Adipocyte (in vitro differentiated cells): ENCODE results near the gene FGGY.

Source experiments
- DNase-seq: peaks from one replicate; pipeline ENCODE4 v3.0.0-alpha.2; 2015; ENCODE audit warnings: low read depth
- H3K27me3 ChIP-seq: replicated peaks from 2 replicates; pipeline ENCODE4 v1.7.0; 2013; ENCODE audit warnings: mild to moderate bottlenecking, low read length, moderate library complexity; ENCODE audit not compliant: control insufficient read depth, insufficient read depth
- H3K36me3 ChIP-seq: 2 replicates; pipeline ENCODE4 v1.7.0; 2013; ENCODE audit warnings: low read length, mild to moderate bottlenecking, moderate library complexity; ENCODE audit not compliant: control insufficient read depth, insufficient read depth, severe bottlenecking
- H3K4me1 ChIP-seq: 2 replicates; pipeline ENCODE4 v1.7.0; 2013; ENCODE audit warnings: mild to moderate bottlenecking, low read length, moderate library complexity; ENCODE audit not compliant: control insufficient read depth, insufficient read depth
- H3K4me3 ChIP-seq: 2 replicates; pipeline ENCODE4 v1.7.0; 2013; ENCODE audit warnings: mild to moderate bottlenecking, low read length, moderate library complexity
- H3K9ac ChIP-seq: 2 replicates; pipeline ENCODE4 v1.7.0; 2013; ENCODE audit warnings: mild to moderate bottlenecking, low read length, moderate library complexity
- H3K9me3 ChIP-seq: 2 replicates; pipeline ENCODE4 v1.7.0; 2013; ENCODE audit warnings: mild to moderate bottlenecking, low read length, moderate library complexity; ENCODE audit not compliant: control insufficient read depth

FGGY gene

DNA sequence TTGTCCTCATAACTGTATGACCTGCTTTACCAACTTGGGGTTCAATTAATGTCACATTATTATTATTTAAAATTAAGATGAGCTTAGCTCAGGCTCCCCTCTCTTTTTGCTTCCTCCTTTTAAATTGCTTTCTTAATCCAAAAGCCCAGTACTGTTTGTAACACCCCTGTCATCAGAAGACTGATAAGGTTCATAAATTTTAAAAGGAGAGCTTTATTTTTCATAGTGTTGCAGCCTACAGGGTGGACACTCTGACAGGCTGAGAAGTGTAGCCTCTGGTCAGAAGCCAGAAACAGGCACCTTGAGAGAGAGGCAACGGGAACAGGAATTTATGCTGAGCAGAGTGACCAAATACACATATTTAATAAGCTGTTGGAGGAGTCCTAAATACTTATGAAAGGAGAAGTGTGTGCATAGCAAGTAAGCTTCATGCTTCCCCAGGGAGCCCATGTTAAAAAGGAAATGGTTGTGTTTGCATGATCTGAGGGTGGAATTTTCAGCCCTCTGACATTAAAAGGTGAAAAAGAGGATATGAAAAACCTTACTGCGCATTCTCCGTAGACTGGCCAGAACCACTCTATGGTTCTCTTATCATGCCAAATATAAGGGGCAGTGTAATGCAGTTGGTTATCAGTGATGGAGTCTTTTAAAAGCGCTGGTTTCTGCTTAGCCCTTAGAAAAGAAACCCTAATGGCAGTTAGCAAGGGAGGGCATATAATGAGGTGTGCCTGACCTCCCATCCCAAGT is 30.5 kb upstream of the FGGY start:
- Histone ChIP-seq H3K4me3 (no peak overlapping the region), H3K9me3 (no peaks in the 10 kb centered on the region), H3K27me3 (no peaks in the 10 kb centered on the region), H3K36me3 (no peaks in the 10 kb centered on the region), H3K4me1 (peaks cover 16% of the 10 kb centered on the region), H3K9ac (no peak overlapping the region)
- DNase-seq = no peak

DNA sequence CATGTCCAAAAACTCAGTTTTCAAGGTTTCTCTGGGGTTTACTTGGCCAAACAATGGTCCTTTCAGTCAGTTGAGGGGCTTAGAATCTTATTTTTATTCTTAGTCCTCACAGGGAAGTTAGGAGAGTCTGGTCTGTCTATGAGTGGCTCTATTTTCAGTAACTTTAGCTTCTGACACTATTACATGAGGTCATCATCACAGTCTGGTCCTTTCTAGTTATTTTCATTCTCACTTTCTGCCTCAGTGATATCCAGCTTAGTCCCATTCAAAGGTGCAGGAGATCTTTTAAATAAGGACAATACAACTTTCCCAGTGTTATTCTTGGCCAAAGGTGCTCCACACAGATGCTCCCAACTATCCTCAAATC is 30.0 kb upstream of the FGGY start:
- no peaks in the 10 kb centered on the region for H3K9me3 ChIP-seq
- H3K4me3 ChIP-seq = no peak overlapping the region
- no peaks in the 10 kb centered on the region for H3K27me3 ChIP-seq
- no peaks in the 10 kb centered on the region for H3K36me3 ChIP-seq
- H3K4me1 ChIP-seq = peaks cover 14% of the 10 kb centered on the region
- DNase-seq = no peak
- no peak overlapping the region for H3K9ac ChIP-seq

DNA sequence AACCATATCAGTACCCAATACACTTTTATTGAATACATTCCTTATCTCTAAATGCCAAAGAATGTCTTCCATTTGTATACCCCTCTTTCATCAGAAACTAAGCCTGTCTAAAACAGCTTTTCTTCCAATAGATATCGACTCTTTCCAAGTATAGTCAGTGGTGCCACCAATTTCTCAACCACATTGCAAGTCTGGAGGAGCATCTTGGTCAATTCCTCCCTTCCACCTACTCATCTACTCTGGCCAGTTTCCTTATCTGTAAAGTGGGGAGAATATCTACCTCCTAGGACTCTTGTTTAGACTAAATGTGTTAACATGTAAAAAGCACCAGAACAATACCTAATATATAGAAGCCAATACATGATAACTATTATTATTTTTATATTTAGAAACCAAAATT is 28.5 kb upstream of the FGGY start:
- DNase-seq = no peak
- Histone ChIP-seq H3K36me3 (no peaks in the 10 kb centered on the region), H3K4me3 (no peak overlapping the region), H3K9ac (no peak overlapping the region), H3K4me1 (peaks cover 24% of the 10 kb centered on the region), H3K9me3 (no peaks in the 10 kb centered on the region), H3K27me3 (no peaks in the 10 kb centered on the region)

DNA sequence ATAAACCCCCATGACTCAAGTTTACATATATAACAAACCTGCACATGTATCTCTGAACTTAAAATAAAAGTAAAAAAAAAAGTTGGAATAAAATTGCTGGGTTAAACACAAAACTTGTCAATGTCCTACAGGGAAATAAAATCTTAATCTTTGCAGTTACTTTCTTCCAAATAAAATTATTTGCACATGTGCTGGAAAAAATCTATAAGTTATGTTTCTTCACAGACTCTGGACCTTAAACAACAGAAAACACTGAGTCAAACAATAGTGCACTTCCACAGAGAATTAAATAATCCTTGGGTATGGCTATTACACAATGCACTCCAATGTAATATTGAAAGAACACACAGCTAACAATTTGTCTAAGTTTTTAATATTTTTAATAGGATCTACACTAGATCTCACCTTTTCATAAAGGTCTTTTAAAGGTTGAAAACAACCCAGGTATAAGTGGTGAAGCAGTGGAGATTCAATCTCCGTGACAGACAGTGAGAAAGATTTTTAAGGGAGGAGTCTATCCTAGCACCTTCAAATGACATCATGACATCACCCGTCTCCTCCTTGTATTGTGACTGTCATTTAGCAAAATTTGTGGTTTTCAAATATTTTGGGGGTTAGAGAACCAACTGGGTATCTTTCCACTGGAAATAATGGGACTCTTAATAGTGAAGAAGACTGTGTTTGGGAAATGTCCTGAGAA is 25.2 kb upstream of the FGGY start:
- no peaks in the 10 kb centered on the region for H3K36me3 ChIP-seq
- H3K9ac ChIP-seq = peak overlapping the region; percentile 62
- peaks cover 20% of the 10 kb centered on the region for H3K4me1 ChIP-seq
- no peaks in the 10 kb centered on the region for H3K9me3 ChIP-seq
- H3K27me3 ChIP-seq = no peaks in the 10 kb centered on the region
- no peak overlapping the region for H3K4me3 ChIP-seq
- DNase-seq = peak; percentile 18

DNA sequence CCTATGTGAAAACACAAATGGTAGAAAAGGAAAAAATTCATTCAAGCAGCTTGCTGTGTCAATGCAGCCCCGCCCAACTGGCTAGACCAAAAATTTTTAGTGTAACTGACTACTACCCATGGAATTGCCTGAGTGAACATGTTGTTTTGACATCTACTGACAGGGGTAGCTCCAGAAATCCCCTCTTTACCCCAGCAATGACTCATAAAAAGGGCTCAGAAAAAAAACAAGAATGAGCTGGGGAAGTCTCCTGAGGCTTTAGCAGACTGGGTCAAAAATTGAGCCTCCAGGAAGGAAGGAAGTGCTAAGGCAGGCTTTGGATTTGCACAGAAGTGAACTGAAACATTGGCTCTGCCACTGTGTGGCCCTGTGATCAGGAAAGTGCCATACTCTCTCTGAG is 24.4 kb upstream of the FGGY start:
- Histone ChIP-seq H3K36me3 (no peaks in the 10 kb centered on the region), H3K4me1 (peaks cover 19% of the 10 kb centered on the region), H3K9me3 (no peaks in the 10 kb centered on the region), H3K4me3 (no peak overlapping the region), H3K9ac (peak overlapping the region; percentile 62), H3K27me3 (no peaks in the 10 kb centered on the region)
- peak; percentile 67 for DNase-seq

DNA sequence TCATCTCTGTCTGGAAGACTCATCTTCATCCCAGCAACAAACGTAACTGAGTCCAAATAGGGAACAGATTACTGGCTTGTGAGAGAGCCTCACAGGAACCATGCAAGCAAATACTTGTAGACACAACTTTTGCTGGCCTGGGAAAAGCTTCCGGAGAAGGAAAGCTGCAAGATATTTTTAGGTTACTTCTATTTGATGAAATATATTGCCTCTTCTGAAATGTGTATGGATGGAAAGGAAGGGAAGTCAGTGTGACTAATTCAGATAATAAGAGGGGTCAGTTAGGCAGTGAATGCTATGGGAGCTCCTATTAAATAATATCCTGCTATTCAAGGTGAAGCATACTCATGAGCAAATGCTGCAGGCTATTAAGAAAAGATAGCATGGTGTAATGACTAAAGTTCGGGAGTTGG is 20.4 kb upstream of the FGGY start:
- Histone ChIP-seq H3K4me1 (peaks cover 26% of the 10 kb centered on the region), H3K4me3 (no peak overlapping the region), H3K27me3 (no peaks in the 10 kb centered on the region), H3K36me3 (no peaks in the 10 kb centered on the region), H3K9me3 (no peaks in the 10 kb centered on the region), H3K9ac (no peak overlapping the region)
- no peak for DNase-seq

DNA sequence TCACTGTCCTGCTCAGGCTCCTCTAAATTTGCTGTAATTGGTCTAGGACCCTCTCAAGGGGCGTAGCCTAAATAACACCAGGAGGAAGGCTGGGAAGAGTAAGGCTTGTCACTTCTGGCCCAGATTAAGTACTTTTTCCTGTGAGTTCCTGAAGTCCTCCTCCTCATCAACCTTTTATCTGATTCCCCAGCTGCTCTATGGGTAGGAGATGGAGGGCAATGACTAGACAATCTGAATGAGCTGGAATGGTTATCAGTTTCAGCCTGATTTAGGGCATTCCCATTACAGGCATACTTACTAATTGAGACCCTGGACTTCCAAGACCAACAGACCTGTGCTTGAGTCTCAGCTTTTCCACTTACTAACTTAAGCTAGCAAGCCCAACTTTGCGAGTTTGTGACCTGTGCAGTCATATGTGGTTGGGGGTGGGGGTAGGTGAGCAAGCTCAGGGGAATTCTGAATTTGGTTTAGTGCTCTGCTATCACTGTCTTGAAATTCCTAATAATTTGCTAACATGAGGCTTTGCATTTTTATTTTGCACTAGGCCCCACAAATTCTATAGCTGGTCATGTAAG is 18.0 kb upstream of the FGGY start:
- H3K36me3 ChIP-seq = no peaks in the 10 kb centered on the region
- no peak overlapping the region for H3K4me3 ChIP-seq
- no peaks in the 10 kb centered on the region for H3K27me3 ChIP-seq
- H3K9ac ChIP-seq = no peak overlapping the region
- no peak for DNase-seq
- H3K9me3 ChIP-seq = no peaks in the 10 kb centered on the region
- H3K4me1 ChIP-seq = peaks cover 9% of the 10 kb centered on the region

DNA sequence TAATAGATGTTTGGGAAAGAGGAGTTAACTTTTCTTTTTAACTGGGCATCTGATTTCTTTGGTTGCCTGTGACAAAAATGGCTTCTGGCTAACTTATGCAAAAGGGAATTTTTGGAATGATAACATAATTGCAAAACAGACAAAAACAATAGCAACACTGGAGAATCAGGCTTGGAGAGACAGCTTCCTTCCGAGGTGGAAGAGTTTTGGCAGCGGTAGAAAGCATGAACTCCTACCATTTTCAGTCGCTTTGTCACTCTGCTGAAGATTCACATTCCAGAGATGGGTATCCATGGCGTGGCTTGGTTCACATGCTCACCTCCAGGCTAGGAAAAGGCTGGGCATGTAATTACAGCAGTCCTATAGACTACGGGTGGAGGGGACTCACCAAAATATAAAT is 17.2 kb upstream of the FGGY start:
- H3K27me3 ChIP-seq = no peaks in the 10 kb centered on the region
- peaks cover 7% of the 10 kb centered on the region for H3K4me1 ChIP-seq
- DNase-seq = peak; percentile 25

DNA sequence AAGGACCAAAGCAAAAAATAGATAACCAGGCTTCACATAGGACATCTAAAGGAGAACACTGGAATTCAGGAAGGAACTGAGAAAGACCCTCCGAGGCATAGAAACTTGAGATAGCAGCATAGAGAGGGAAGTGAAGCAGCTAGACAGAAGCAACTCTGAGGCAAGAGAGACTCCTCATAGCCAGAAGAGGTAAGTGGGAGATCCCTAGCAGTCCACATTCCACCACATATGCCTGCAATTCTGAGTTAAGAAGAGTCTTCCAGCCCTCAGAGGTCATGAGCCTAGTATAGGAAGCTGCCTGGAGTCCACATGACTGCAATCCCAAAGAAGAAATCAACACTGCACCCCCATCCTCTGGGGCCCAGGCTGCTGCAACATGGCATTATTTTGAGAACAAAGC is 13.9 kb upstream of the FGGY start:
- no peak for DNase-seq
- Histone ChIP-seq H3K9ac (no peak overlapping the region), H3K9me3 (no peaks in the 10 kb centered on the region), H3K36me3 (no peaks in the 10 kb centered on the region), H3K27me3 (no peaks in the 10 kb centered on the region), H3K4me3 (no peak overlapping the region), H3K4me1 (peaks cover 7% of the 10 kb centered on the region)

More for the DNA sequence above, 17.2 kb upstream of the FGGY start:
- Histone ChIP-seq H3K4me3 (no peak overlapping the region), H3K36me3 (no peaks in the 10 kb centered on the region), H3K9me3 (no peaks in the 10 kb centered on the region), H3K9ac (no peak overlapping the region)

DNA sequence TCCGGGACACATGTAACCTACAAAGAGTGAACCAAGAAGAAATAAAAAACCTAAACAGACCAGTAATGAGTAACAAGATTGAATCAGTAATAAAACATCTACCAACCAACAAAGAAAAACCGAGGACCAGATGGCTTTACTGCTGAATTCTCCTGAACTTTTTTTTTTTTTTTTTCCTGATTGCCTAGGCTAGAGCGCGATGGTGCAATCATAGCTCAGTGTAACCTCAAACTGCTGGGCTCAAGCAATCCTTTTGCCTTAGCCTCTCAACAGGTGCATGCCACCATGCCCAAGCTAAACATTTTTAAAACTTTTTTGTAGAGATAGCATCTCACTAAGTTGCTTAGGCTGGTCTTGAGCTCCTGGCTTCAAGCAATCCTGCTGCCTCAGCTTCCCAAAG is 11.2 kb upstream of the FGGY start:
- Histone ChIP-seq H3K4me3 (no peak overlapping the region), H3K4me1 (peaks cover 6% of the 10 kb centered on the region), H3K9ac (no peak overlapping the region), H3K9me3 (no peaks in the 10 kb centered on the region), H3K27me3 (no peaks in the 10 kb centered on the region), H3K36me3 (no peaks in the 10 kb centered on the region)
- DNase-seq = no peak

DNA sequence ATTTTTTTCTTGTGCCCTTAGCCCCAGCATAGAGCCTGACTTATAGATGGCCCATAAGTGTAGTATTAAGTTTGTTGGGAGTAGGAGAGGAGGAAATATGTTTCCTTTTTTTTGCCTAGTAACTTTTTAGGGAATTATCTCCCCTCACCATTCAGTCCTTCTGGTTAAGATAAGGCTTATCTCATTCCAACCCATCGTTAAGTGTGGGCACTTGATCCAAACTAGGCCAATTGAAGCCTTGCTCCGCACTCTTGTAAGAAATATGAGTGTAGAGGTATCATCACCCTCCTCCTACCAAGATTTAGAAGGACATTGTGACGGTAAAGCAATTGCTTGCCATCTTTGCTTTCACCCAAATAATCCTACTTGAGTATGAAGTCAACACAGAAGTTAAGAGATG is 8.8 kb upstream of the FGGY start:
- Histone ChIP-seq H3K4me3 (no peak overlapping the region), H3K9ac (no peak overlapping the region), H3K36me3 (no peaks in the 10 kb centered on the region), H3K9me3 (no peaks in the 10 kb centered on the region), H3K27me3 (no peaks in the 10 kb centered on the region), H3K4me1 (peaks cover 29% of the 10 kb centered on the region)
- no peak for DNase-seq
